ENCODE measurements around the gene USP31.

GRCh38 chr16:23040246-23040645, 109.0 kb downstream of the USP31 start:
- TF ChIP-seq POLR2A (IDR thresholded peaks at IDR 0.05), result no peak
- TF ChIP-seq CTCF (IDR thresholded peaks at IDR 0.05), result no peak

Data from esophagus squamous epithelium (tissue), 4 donors.